NB4 (cell line): ENCODE results near the gene UBE2K.
"Not testable (repeated sequence)": the region's sequence is repeated elsewhere in the genome, so short reads cannot be mapped to it uniquely, and the experiment has no call there.

Source experiments
- MYC ChIP-seq: IDR thresholded peaks from 2 replicates; pipeline ENCODE4 v1.6.1; 2011; ENCODE audit warnings: low read depth, low read length
- POLR2A ChIP-seq: IDR thresholded peaks from 2 replicates; pipeline ENCODE4 v1.6.1; 2011; ENCODE audit warnings: mild to moderate bottlenecking; ENCODE audit not compliant: insufficient read length; ENCODE audit errors: extremely low read depth
- TF ChIP-seq, protein P1 (sequence below): IDR thresholded peaks from one replicate; pipeline ENCODE4 v1.5.1; 2012; ENCODE audit warnings: low read depth, low read length

DNA sequence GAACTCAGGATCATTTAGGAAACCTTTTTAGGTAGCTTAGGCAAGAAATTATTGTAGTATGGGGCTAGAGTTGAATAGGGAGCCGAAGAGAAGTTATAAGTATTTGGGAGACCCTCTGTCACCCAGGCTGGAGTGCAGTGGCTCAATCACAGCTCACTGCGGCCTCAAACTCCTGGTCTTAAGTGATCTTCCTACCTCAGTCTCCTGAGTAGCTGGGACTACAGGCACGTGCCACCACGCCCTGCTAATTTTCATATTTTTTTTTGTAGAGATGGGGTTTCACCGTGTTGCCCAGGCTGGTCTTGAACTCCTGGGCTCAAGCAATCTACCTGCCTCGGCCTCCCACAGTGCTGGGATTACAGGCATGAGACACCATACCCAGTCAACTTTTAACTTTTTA lies 23.3 kb downstream of the UBE2K start:
- TF ChIP-seq, protein P1, sequence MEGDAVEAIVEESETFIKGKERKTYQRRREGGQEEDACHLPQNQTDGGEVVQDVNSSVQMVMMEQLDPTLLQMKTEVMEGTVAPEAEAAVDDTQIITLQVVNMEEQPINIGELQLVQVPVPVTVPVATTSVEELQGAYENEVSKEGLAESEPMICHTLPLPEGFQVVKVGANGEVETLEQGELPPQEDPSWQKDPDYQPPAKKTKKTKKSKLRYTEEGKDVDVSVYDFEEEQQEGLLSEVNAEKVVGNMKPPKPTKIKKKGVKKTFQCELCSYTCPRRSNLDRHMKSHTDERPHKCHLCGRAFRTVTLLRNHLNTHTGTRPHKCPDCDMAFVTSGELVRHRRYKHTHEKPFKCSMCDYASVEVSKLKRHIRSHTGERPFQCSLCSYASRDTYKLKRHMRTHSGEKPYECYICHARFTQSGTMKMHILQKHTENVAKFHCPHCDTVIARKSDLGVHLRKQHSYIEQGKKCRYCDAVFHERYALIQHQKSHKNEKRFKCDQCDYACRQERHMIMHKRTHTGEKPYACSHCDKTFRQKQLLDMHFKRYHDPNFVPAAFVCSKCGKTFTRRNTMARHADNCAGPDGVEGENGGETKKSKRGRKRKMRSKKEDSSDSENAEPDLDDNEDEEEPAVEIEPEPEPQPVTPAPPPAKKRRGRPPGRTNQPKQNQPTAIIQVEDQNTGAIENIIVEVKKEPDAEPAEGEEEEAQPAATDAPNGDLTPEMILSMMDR, result not testable (repeated sequence)
- not testable (repeated sequence) for TF ChIP-seq POLR2A, MYC
